ENCODE results near the gene LYZL2.
A peak's percentile ranks its signal among the peaks of the same experiment; 100 is the strongest.

Gene LYZL2

DNA sequence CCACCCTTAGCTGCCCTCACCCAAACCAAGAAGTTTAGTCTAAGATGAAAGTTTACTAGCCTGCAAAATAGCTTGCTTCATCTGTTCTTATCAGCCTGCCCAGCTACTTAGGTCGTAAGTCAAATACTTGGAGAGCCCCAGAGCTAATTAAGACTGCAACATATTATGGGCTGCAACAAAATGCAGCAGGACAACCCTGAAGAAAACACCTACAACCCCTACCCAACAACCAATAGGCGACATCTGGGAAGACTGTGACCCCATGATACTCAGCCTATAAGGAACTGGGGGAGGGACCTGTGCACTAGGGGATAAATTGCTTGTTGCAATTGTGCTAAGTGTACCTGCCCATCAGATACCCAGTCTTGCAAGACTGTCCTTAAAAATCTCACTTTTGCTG, 64.1 kb downstream of the LYZL2 start:
- H2BK5ac ChIP-seq (ENCODE audit: low read depth, low read length, poor library complexity), result no peak overlapping the region
- H2BK12ac ChIP-seq (ENCODE audit: low read length), result no peak overlapping the region
- no peak overlapping the region for H2AFZ ChIP-seq (ENCODE audit: insufficient read depth, low read length, poor library complexity)
- no peaks in the 10 kb centered on the region for H3K27me3 ChIP-seq (ENCODE audit: insufficient read depth, low read length)
- no peak overlapping the region for H3K23ac ChIP-seq (ENCODE audit: low read length)
- no peaks in the 10 kb centered on the region for H3K4me1 ChIP-seq (ENCODE audit: control insufficient read depth in 1 of 2, insufficient read depth in 2 of 2, low read length in 2 of 2)
- no peak overlapping the region for H3K14ac ChIP-seq (ENCODE audit: low read length)
- no peak overlapping the region for H3K4me3 ChIP-seq (ENCODE audit: low read depth, low read length)
- no peaks in the 10 kb centered on the region for H3K79me2 ChIP-seq (ENCODE audit: control insufficient read depth, insufficient read depth, low read length, poor library complexity)
- H4K8ac ChIP-seq (ENCODE audit: low read depth, low read length), result no peak overlapping the region
- no peak overlapping the region for H2BK120ac ChIP-seq (ENCODE audit: insufficient read depth, low read length, poor library complexity)
- H3K9me3 ChIP-seq (ENCODE audit: insufficient read depth, low read depth, low read length), result peaks cover 3% of the 10 kb centered on the region
- H3K18ac ChIP-seq (ENCODE audit: low read length), result no peak overlapping the region
- H3K4ac ChIP-seq (ENCODE audit: low read depth, low read length), result no peak overlapping the region
- no peak overlapping the region for H2AK5ac ChIP-seq (ENCODE audit: low read length)
- no CpG with 5 or more reads among the region's 2 CpGs for WGBS (ENCODE audit: extremely low coverage, insufficient coverage, insufficient read length)
- no peak overlapping the region for H4K91ac ChIP-seq (ENCODE audit: low read depth, low read length)
- peak; percentile 30 to 67 for DNase-seq
- no peaks in the 10 kb centered on the region for H3K36me3 ChIP-seq (ENCODE audit: control insufficient read depth in 1 of 2, insufficient read depth in 2 of 2, low read length in 2 of 2)
- no peak overlapping the region for H3K4me2 ChIP-seq (ENCODE audit: low read length)
- no peak overlapping the region for H3K9ac ChIP-seq (ENCODE audit: low read length)
- H4K12ac ChIP-seq (ENCODE audit: low read depth, low read length), result no peak overlapping the region
- no peak overlapping the region for H3K27ac ChIP-seq (ENCODE audit: low read depth, low read length)
- H3K79me1 ChIP-seq (ENCODE audit: low read length), result no peaks in the 10 kb centered on the region

DNA sequence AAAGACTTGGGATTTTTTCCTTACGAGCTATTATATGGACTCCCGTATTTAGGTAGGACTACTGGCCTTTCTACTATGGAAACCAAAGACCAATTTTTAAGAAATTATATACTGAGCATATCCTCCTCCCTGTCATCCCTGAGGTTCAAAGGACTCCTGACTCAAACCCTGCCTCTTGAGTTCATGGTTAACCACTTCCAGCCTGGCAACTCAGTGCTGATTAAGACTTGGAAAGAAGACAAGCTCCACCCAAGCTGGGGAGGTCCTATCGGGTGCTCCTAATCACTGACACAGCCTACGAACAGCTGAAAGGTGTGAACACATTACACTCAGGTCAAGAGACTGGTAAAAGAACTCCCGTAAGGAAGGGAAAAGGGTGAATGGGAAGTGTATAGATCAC, 66.8 kb downstream of the LYZL2 start:
- no peak overlapping the region for H3K4me2 ChIP-seq (ENCODE audit: low read length)
- no peak for DNase-seq

More for the DNA sequence above, 66.8 kb downstream of the LYZL2 start:
- Histone ChIP-seq H2BK12ac (ENCODE audit: low read length) (no peak overlapping the region), H3K4ac (ENCODE audit: low read depth, low read length) (no peak overlapping the region), H4K8ac (ENCODE audit: low read depth, low read length) (no peak overlapping the region), H3K4me3 (ENCODE audit: low read depth, low read length) (no peak overlapping the region), H3K9ac (ENCODE audit: low read length) (no peak overlapping the region), H2AK5ac (ENCODE audit: low read length) (no peak overlapping the region), H3K4me1 (ENCODE audit: control insufficient read depth in 1 of 2, insufficient read depth in 2 of 2, low read length in 2 of 2) (no peaks in the 10 kb centered on the region), H3K14ac (ENCODE audit: low read length) (no peak overlapping the region), H3K23ac (ENCODE audit: low read length) (no peak overlapping the region), H3K27ac (ENCODE audit: low read depth, low read length) (no peak overlapping the region), H3K9me3 (ENCODE audit: insufficient read depth, low read depth, low read length) (peaks cover 3% of the 10 kb centered on the region), H3K79me1 (ENCODE audit: low read length) (no peaks in the 10 kb centered on the region), H3K18ac (ENCODE audit: low read length) (no peak overlapping the region), H3K79me2 (ENCODE audit: control insufficient read depth, insufficient read depth, low read length, poor library complexity) (no peaks in the 10 kb centered on the region), H2BK5ac (ENCODE audit: low read depth, low read length, poor library complexity) (no peak overlapping the region), H4K12ac (ENCODE audit: low read depth, low read length) (no peak overlapping the region), H2AFZ (ENCODE audit: insufficient read depth, low read length, poor library complexity) (no peak overlapping the region), H3K27me3 (ENCODE audit: insufficient read depth, low read length) (no peaks in the 10 kb centered on the region), H2BK120ac (ENCODE audit: insufficient read depth, low read length, poor library complexity) (no peak overlapping the region), H3K36me3 (ENCODE audit: control insufficient read depth in 1 of 2, insufficient read depth in 2 of 2, low read length in 2 of 2) (no peaks in the 10 kb centered on the region), H4K91ac (ENCODE audit: low read depth, low read length) (no peak overlapping the region)
- WGBS (ENCODE audit: extremely low coverage, insufficient coverage, insufficient read length), result no CpG with 5 or more reads among the region's 5 CpGs
